K562 (cell line): ENCODE measurements around the gene DNAH3. TPM values are rescaled to one million over a fixed set of nuclear protein-coding genes. Genes with fewer than 3 reads are reported as not detected.

ENCODE experiments used
- NELFE ChIP-seq: IDR thresholded peaks from 2 replicates; pipeline ENCODE4 v1.6.1; 2011; ENCODE audit warnings: mild to moderate bottlenecking; ENCODE audit not compliant: insufficient read depth, insufficient read length
- POLR2H ChIP-seq: IDR thresholded peaks from 2 replicates; pipeline ENCODE4 v1.6.1; 2016; ENCODE audit warnings: missing genetic modification characterization, low read depth, mild to moderate bottlenecking, control low read depth, missing compliant biosample characterization, moderate library complexity
- TEAD1 ChIP-seq, 2 experiments: fragments of 450-650 bp in 1 of 2; sonication (generic) in 1 of 2; formaldehyde crosslinking; IDR thresholded peaks; 2 replicates each; pipeline versions ENCODE4 v1.4.0 to v1.8.0; 2020 to 2022; ENCODE audit warnings: mild to moderate bottlenecking in 2 of 2, missing genetic modification reagents in 1 of 2
- ZNF212 ChIP-seq: fragments of 450-650 bp; formaldehyde crosslinking; IDR thresholded peaks from 2 replicates; pipeline ENCODE4 v1.4.0; 2020; ENCODE audit warnings: mild to moderate bottlenecking
- ZNF253 ChIP-seq: fragments of 250-450 bp; sonication (Bioruptor Pico); conservative IDR thresholded peaks from 2 replicates; pipeline ENCODE4 v1.6.1; 2021; ENCODE audit warnings: mild to moderate bottlenecking
- polyA plus RNA-seq, 8 experiments: library from polyadenylated mRNA; depleted of rRNA in 4 of 8; stranded (reverse) in 5 of 8; unstranded in 3 of 8; fragments of >200 nt; fragmentation: Nextera tagmentation in 2 of 8; fragmentation: Illumina TruSeq in 1 of 8; extraction: Ambion mirVana in 2 of 8; extraction: Trizol in 1 of 8; gene quantifications; 2 replicates each; pipeline versions ENCODE4 v1.2.1 to v1.2.3, GENCODE V29; 2011 to 2014; ENCODE audit warnings: inconsistent platforms in 1 of 8, missing spikeins in 1 of 8
- total RNA-seq, 7 experiments: library from RNA; depleted of rRNA in 6 of 7; stranded (reverse); fragments of >200 nt in 6 of 7; fragmentation: Illumina TruSeq in 2 of 7; extraction: Trizol in 2 of 7; gene quantifications; 2 replicates each; pipeline versions ENCODE4 v1.2.1 to v1.2.3, GENCODE V29; 2011 to 2021; ENCODE audit warnings: low replicate concordance in 1 of 7
- TF ChIP-seq, protein P1 (sequence below), 2 experiments: fragments of 450-650 bp in 1 of 2; sonication (generic) in 1 of 2; formaldehyde crosslinking in 1 of 2; IDR thresholded peaks; 2 replicates each; pipeline versions ENCODE4 v1.7.1 to v1.9.0; 2016 to 2022; ENCODE audit warnings: inconsistent platforms in 1 of 2, mild to moderate bottlenecking in 1 of 2, missing genetic modification reagents in 1 of 2
- TF ChIP-seq, protein P2 (sequence below): fragments of 250-450 bp; sonication (Bioruptor Pico); IDR thresholded peaks from 2 replicates; pipeline ENCODE4 v1.8.0; 2021; ENCODE audit warnings: moderate library complexity, mild to moderate bottlenecking, inconsistent platforms

DNAH3 gene
- total and polyA plus RNA-seq, 9 of the 15 experiments (the other 6 are each of a cell fraction or from before 2014, with no cell fraction given) = 0.32 to 0.84 (median 0.44) TPM

DNA sequence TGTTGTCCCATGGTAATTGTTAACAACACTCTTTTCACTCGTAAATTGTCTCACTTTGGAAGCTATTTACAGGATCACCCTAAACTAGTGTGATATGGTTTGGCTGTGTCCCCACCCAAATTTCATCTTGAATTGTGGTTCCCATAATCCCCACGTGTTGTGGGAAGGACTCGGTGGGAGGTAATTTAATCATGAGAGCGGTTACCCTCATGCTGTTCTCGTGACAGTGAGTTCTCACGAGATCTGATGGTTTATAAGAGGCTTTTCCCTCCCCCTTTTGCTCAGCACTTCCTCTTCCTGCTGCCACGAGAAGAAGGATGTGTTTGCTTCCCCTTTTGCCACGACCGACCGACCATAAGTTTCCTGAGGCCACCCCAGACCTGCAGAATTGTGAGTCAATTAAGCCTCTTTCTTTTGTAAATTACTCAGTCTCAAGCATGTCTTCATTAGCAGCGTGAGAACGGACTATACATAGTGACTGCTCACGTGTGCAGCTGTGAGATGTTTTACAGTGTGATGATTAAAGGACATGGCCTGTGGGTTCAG lies 34.4 kb downstream of the DNAH3 start (continued):
- TF ChIP-seq, protein P1, sequence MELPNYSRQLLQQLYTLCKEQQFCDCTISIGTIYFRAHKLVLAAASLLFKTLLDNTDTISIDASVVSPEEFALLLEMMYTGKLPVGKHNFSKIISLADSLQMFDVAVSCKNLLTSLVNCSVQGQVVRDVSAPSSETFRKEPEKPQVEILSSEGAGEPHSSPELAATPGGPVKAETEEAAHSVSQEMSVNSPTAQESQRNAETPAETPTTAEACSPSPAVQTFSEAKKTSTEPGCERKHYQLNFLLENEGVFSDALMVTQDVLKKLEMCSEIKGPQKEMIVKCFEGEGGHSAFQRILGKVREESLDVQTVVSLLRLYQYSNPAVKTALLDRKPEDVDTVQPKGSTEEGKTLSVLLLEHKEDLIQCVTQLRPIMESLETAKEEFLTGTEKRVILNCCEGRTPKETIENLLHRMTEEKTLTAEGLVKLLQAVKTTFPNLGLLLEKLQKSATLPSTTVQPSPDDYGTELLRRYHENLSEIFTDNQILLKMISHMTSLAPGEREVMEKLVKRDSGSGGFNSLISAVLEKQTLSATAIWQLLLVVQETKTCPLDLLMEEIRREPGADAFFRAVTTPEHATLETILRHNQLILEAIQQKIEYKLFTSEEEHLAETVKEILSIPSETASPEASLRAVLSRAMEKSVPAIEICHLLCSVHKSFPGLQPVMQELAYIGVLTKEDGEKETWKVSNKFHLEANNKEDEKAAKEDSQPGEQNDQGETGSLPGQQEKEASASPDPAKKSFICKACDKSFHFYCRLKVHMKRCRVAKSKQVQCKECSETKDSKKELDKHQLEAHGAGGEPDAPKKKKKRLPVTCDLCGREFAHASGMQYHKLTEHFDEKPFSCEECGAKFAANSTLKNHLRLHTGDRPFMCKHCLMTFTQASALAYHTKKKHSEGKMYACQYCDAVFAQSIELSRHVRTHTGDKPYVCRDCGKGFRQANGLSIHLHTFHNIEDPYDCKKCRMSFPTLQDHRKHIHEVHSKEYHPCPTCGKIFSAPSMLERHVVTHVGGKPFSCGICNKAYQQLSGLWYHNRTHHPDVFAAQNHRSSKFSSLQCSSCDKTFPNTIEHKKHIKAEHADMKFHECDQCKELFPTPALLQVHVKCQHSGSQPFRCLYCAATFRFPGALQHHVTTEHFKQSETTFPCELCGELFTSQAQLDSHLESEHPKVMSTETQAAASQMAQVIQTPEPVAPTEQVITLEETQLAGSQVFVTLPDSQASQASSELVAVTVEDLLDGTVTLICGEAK (IDR thresholded peaks at IDR 0.05) = peak; percentile 88
- TF ChIP-seq, protein P1 (CRISPR knock-in tag; IDR thresholded peaks at IDR 0.05) = no peak
- TF ChIP-seq TEAD1 (CRISPR knock-in tag; IDR thresholded peaks at IDR 0.05) (no peak), ZNF212 (CRISPR knock-in tag) (no peak), NELFE (no peak), ZNF253 (CRISPR knock-in tag) (no peak), POLR2H (tag) (peak; percentile 78)
- TF ChIP-seq, protein P2, sequence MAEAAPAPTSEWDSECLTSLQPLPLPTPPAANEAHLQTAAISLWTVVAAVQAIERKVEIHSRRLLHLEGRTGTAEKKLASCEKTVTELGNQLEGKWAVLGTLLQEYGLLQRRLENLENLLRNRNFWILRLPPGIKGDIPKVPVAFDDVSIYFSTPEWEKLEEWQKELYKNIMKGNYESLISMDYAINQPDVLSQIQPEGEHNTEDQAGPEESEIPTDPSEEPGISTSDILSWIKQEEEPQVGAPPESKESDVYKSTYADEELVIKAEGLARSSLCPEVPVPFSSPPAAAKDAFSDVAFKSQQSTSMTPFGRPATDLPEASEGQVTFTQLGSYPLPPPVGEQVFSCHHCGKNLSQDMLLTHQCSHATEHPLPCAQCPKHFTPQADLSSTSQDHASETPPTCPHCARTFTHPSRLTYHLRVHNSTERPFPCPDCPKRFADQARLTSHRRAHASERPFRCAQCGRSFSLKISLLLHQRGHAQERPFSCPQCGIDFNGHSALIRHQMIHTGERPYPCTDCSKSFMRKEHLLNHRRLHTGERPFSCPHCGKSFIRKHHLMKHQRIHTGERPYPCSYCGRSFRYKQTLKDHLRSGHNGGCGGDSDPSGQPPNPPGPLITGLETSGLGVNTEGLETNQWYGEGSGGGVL (CRISPR knock-in tag) = no peak
